ENCODE results near the gene LRCOL1. TPM values are rescaled to one million over a fixed set of nuclear protein-coding genes. Genes with fewer than 3 reads are reported as not detected.
A peak's percentile ranks its signal among the peaks of the same experiment; 100 is the strongest.

Gene LRCOL1
- total RNA-seq, 1 donor from 2014 or later: 0.32 TPM

- ATAC-seq: no peak
These were observed 24.9 kb upstream of the LRCOL1 start for GRCh38 chr12:132635076-132635955.

- ATAC-seq: peak; percentile 6
These were observed 24.1 kb upstream of the LRCOL1 start for GRCh38 chr12:132634411-132634990.

GRCh38 chr12:132633901-132634300, 23.5 kb upstream of the LRCOL1 start:
- ATAC-seq: no peak

- ATAC-seq: no peak
These were observed 23.0 kb upstream of the LRCOL1 start for GRCh38 chr12:132633398-132633797.

- ATAC-seq: no peak
These were observed 22.3 kb upstream of the LRCOL1 start for GRCh38 chr12:132632521-132633228.

GRCh38 chr12:132631666-132632065, 21.3 kb upstream of the LRCOL1 start:
- no peak for ATAC-seq

GRCh38 chr12:132630672-132631071, 20.3 kb upstream of the LRCOL1 start:
- ATAC-seq: no peak

GRCh38 chr12:132629330-132629729, 18.9 kb upstream of the LRCOL1 start:
- ATAC-seq: no peak

GRCh38 chr12:132625731-132626430, 15.5 kb upstream of the LRCOL1 start:
- no peak for ATAC-seq

GRCh38 chr12:132624910-132625630, 14.7 kb upstream of the LRCOL1 start:
- no peak for ATAC-seq

- ATAC-seq: no peak
These were observed 13.9 kb upstream of the LRCOL1 start for GRCh38 chr12:132624186-132624855.

- peak; percentile 49 for ATAC-seq
These were observed 12.9 kb upstream of the LRCOL1 start for GRCh38 chr12:132623072-132623869.

- peak; percentile 56 for ATAC-seq
These were observed 12.2 kb upstream of the LRCOL1 start for GRCh38 chr12:132622437-132623071.

- no peak for ATAC-seq
These were observed 11.5 kb upstream of the LRCOL1 start for GRCh38 chr12:132621657-132622435.

- no peak for ATAC-seq
These were observed 10.7 kb upstream of the LRCOL1 start for GRCh38 chr12:132620899-132621656.

GRCh38 chr12:132620113-132620898, 9.9 kb upstream of the LRCOL1 start:
- ATAC-seq: no peak

- no peak for ATAC-seq
These were observed 9.2 kb upstream of the LRCOL1 start for GRCh38 chr12:132619386-132620112.
